HUDEP-2 (cell line): ENCODE data around the gene SIN3B.

Experiments used
- DNase-seq, 76 experiments: peaks; one replicate each; lab custom pipeline; 2025; ENCODE audit not compliant: unreplicated experiment in 76 of 76; lab: John Stamatoyannopoulos, UW

SIN3B gene

GRCh38 chr19:16822648-16823047, 6.5 kb upstream of the SIN3B start:
- DNase-seq, result no peak

DNA sequence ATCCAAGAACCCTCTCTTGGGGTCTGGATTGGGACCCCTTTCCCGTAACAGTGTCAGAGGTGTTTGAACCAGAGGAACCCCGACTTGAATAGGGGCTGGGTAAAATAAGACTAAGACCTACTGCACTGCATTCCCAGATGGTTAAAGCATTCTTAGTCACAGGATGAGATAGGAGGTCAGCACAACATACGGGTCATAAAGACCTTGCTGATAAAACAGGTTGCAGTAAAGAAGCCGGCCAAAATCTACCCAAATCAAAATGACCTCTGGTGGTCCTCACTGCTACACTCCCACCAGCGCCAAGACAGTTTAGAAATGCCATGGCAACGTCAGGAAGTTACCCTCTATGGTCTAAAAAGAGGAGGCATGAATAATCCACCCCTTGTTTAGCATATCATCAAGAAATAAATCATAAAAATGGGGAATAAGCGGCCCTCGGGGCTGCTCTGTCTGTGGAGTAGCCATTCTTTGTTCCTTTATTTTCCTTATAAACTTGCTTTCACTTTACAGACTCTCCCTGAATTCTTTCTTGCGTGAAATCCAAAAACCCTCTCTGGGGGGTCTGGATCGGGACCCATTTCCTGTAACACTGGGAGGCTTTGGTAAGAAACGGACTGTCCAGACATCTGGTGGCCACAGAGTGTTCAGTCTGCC, 4.4 kb upstream of the SIN3B start:
- no peak for DNase-seq

DNA sequence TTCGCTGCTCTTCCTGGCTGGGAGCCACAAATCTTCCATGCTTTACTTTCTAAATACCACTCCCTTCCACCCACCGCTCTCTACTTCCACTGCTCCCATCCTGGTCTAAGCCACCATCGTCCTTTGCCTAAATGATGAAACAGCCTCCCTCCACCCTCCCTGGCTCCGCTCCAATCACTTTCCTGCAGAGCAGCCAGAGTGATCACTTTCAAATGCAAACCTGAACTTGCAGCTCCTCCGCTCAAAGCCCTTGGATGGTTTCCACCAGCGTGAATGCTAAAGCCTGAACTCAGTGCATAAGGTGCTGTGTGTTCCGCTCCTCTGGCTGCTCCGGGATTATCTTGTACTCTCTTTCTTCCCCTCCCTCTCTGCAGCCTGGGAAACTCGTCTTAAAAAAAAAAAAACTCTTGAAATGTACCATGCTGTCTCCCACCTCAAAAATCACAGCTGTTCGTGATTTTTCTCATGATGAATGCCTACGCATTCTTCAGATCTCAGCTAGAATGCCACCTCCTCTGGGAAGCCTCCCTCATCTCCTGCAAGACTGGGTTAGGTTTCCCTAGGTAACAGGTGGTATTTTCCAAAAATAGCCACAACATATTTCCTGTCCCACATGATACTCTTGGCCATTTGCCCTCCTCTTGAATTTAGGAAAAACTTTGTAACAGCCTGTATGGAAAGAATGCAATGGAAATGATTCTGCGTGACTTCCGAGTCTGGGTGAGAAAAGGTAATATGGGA, 3.7 kb upstream of the SIN3B start:
- peak in 1 of 76 experiments; percentile 10 for DNase-seq

GRCh38 chr19:16829822-16830289, 658 bp downstream of the SIN3B start:
- DNase-seq, result no peak

DNA sequence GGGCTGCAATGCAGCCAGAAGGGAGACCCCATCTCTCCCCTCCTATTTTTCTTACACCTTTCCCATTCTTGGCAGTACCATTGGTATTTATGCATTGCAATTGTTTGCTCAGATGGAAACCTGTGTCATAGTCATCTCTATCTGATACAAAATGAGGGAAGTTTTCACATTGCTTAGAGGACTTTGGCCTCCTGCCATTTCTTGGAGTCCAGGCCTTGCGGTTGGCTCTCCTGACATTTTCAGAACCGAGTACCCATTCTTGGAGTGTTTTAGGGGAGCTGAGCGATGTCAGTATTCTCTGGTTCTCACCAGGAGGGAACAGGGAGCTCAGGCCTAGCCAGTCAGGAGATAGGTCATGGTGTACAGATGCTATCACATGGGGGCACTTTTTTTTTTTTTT, 1.5 kb downstream of the SIN3B start:
- DNase-seq, result peak in 4 of 76 experiments; percentile 13 to 22 (median 16)

- no peak for DNase-seq
These were observed 2.3 kb downstream of the SIN3B start for GRCh38 chr19:16831531-16831930.

DNA sequence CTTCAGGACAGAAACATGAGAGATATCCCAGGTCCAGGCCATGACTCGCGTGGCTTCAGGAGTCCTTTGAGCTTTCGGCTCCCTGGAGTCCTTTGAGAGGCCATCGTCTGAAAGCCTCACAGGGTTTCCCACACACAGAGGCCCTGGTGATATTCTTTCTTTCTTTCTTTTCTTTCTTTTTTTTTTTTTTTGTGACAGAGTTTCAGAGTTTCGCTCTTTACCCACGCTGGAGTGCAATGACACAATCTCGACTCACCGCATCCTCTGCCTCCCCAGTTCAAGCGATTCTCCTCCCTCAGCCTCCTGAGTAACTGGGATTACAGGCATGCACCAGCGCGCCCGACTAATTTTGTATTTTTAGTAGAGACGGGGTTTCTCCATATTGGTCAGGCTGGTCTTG, 5.5 kb downstream of the SIN3B start:
- DNase-seq, result no peak

- DNase-seq, result peak in 40 of 76 experiments; percentile 4 to 64 (median 24)
These were observed 7.2 kb downstream of the SIN3B start for GRCh38 chr19:16836115-16837034.

DNA sequence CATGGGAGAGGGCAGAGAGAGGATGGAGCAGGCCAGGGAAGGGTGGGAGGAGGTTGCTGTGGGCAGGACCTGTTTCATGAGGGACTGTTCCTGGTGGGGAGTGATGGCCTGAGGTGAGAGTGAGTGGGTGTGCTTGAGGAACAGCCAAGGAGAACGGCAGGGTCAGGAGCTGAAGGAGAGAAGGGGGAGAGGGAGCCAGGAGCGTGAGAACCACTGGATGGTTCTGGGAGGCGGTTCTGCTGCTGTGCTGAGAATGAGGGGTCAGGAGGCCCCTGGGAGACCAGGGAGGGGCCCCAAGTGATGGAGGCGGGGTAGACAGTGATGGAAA, 7.8 kb downstream of the SIN3B start:
- no peak for DNase-seq

GRCh38 chr19:16841391-16841926, 12.3 kb downstream of the SIN3B start:
- no peak for DNase-seq

- DNase-seq, result no peak
These were observed 17.7 kb downstream of the SIN3B start for GRCh38 chr19:16846901-16847300.

GRCh38 chr19:16847430-16847829, 18.2 kb downstream of the SIN3B start:
- DNase-seq, result no peak

GRCh38 chr19:16849168-16849567, 20.0 kb downstream of the SIN3B start:
- no peak for DNase-seq

DNA sequence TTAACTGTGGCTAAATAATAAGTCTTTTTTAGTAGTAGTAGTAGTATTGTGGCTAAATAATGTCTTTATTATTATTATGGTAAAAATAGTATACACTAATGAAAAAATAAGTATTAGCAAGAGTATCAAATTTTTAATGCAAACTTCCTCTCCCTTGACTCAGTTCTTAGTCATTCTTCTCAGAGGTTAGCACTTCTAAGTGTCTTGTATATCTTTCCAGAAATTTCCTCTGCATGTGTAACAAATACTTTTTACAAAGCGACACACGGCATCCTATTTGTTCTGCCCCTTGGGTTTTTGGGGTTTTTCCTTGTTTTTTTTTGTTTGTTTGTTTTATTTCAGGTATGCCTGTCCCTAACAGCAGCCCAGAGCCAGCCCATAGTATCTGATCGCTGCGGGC, 20.9 kb downstream of the SIN3B start:
- DNase-seq, result no peak

DNA sequence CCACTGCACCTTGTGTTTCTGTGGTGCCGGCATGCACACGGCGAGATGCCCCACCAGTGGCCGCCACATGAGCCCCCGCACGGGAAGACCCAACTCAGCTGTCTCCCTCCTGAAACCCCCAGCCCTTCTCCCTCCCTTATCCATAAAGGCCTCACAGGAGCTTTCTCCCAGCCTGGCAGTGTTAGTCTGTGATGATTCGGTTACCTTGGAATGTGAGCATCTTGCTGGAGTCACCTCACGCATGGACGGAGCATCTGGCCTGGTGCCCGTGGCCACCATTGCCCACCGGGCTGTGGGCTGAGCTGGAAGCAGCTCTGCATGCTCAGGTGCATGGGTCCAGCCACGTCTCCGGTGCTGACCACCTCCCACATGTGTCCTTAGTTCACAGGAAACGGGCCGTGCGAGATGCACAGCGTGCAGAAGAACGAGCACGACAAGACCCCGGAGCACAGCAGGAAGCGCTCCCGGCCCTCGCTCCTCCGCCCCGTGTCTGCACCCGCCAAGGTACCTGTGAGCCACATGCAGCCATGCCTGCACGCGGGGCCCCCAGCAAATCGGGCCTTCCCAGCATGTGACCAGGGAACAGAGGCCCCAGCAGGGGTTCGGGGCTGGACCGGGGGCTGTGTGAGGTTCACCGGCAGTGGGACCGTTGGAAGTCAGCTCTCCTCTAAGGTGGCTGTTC, 22.0 kb downstream of the SIN3B start:
- no peak for DNase-seq

- DNase-seq, result no peak
These were observed 23.9 kb downstream of the SIN3B start for GRCh38 chr19:16853066-16853465.

GRCh38 chr19:16856091-16856490, 26.9 kb downstream of the SIN3B start:
- no peak for DNase-seq

DNA sequence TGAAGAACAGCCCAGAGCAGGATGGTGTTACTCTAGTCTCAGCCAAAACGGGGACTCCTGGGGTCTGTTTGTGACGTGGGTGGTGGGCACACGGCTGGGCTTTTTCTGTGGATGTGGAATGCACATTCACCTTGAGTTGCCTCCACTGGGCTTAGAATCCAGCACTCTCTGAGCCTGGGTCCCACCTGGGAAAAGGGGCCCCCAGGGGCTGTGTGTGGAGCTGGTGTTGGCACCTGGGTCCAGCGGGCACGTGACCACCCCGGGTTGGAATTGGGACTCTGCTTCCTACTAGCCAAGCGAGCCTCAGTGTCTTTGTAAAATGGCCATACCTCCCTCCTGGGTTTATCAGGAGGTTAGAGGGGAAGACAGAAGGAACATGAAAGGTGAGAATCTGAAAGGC, 30.4 kb downstream of the SIN3B start:
- no peak for DNase-seq

GRCh38 chr19:16860118-16860517, 30.9 kb downstream of the SIN3B start:
- DNase-seq, result no peak

GRCh38 chr19:16861011-16861410, 31.8 kb downstream of the SIN3B start:
- no peak for DNase-seq

GRCh38 chr19:16861834-16862233, 32.6 kb downstream of the SIN3B start:
- DNase-seq, result no peak
